Activated CD8-positive, alpha-beta memory T cell treated with anti-CD3 and anti-CD28 coated beads for 48 hours (primary cell): Measurements from ENCODE around the gene TRIM6.
"Not testable (repeated sequence)": the region's sequence is repeated elsewhere in the genome, so short reads cannot be mapped to it uniquely, and the experiment has no call there.

Source experiments
- DNase-seq, 3 experiments: peaks; one replicate each; pipeline ENCODE4 v3.0.0-alpha.2; 2020; ENCODE audit warnings: low read depth in 2 of 3, low spot score in 2 of 3

TRIM6 gene

GRCh38 chr11:5603326-5603725, 6.9 kb downstream of the TRIM6 start:
- DNase-seq, result no peak

- DNase-seq, result no peak
These were observed 8.5 kb downstream of the TRIM6 start for GRCh38 chr11:5604896-5605295.

GRCh38 chr11:5605849-5606248, 9.4 kb downstream of the TRIM6 start:
- no peak for DNase-seq

- DNase-seq, result no peak
These were observed 12.4 kb downstream of the TRIM6 start for GRCh38 chr11:5608808-5609207.

- no peak for DNase-seq
These were observed 14.0 kb downstream of the TRIM6 start for GRCh38 chr11:5610446-5610845.

GRCh38 chr11:5611627-5612026, 15.2 kb downstream of the TRIM6 start:
- DNase-seq, result no peak

GRCh38 chr11:5618807-5619206, 22.4 kb downstream of the TRIM6 start:
- no peak for DNase-seq

- no peak for DNase-seq
These were observed 24.4 kb downstream of the TRIM6 start for GRCh38 chr11:5620651-5621521.

GRCh38 chr11:5621580-5621979, 25.1 kb downstream of the TRIM6 start:
- no peak for DNase-seq

- no peak for DNase-seq
These were observed 26.4 kb downstream of the TRIM6 start for GRCh38 chr11:5622802-5623201.

GRCh38 chr11:5624489-5625279, 28.2 kb downstream of the TRIM6 start, which contains the start of gene TRIM34:
TRIM34 (plus strand) TSS chr11:5625001; CDS start chr11:5632332, 7,331 bp downstream.
- peak in 2 of 3 experiments; percentile 7 to 8 for DNase-seq

GRCh38 chr11:5625281-5625680, 28.8 kb downstream of the TRIM6 start:
- no peak for DNase-seq

GRCh38 chr11:5626196-5626595, 29.8 kb downstream of the TRIM6 start:
- no peak for DNase-seq

- DNase-seq, result no peak
These were observed 35.0 kb downstream of the TRIM6 start for GRCh38 chr11:5631417-5631816.

GRCh38 chr11:5631969-5632635, 35.7 kb downstream of the TRIM6 start:
- DNase-seq, result no peak

- no peak for DNase-seq
These were observed 43.5 kb downstream of the TRIM6 start for GRCh38 chr11:5639953-5640352.

- DNase-seq, result no peak
These were observed 47.1 kb downstream of the TRIM6 start for GRCh38 chr11:5643585-5643984.

- DNase-seq, result no peak
These were observed 49.7 kb downstream of the TRIM6 start for GRCh38 chr11:5646139-5646538.

- no peak for DNase-seq
These were observed 59.0 kb downstream of the TRIM6 start for GRCh38 chr11:5655474-5655873.

- not testable (repeated sequence) for DNase-seq
These were observed 60.5 kb downstream of the TRIM6 start for GRCh38 chr11:5656956-5657355.

- no peak for DNase-seq
These were observed 61.9 kb downstream of the TRIM6 start for GRCh38 chr11:5658318-5658717.
